ENCODE results near the gene SDC3. TPM values are rescaled to one million over a fixed set of nuclear protein-coding genes. Genes with fewer than 3 reads are reported as not detected.

SDC3 gene
- total RNA-seq, 1 experiment from 2014 or later, result 3.7 TPM

DNA sequence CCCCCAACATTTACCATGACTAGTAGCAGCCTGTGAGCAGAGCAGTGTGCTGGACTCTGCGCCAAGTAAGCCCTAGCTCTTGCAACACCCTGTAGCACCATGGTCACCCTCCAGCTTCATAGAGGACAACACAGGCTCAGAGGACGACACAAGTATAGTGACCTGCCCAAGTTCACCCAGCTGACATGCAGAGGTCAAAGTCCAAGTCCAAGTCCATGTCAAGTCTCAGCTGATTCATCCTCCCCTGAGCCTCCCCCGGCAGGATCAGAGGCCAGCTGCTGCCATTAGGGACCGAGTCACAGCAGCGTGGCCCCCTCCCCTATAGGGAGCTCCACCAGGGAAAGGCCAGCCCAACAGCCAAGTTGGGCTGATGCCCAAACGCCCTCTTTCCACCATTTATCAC is 15.9 kb downstream of the SDC3 start:
- CTCF ChIA-PET, result no interaction called here
- no peak for DNase-seq
- Mint-ChIP-seq H3K27me3 (ENCODE audit: insufficient read depth, unreplicated experiment) (no peaks in the 10 kb centered on the region), H3K36me3 (ENCODE audit: insufficient read depth, unreplicated experiment) (no peaks in the 10 kb centered on the region), H3K27ac (ENCODE audit: unreplicated experiment) (no peak overlapping the region), H3K4me3 (ENCODE audit: unreplicated experiment) (no peak overlapping the region), H3K9me3 (ENCODE audit: unreplicated experiment) (no peaks in the 10 kb centered on the region), H3K4me1 (ENCODE audit: low read depth, unreplicated experiment) (no peaks in the 10 kb centered on the region)
- POLR2A ChIA-PET, result no interaction called here
- Histone ChIP-seq H3K36me3 (ENCODE audit: control insufficient read depth, insufficient read depth, low read length) (no peaks in the 10 kb centered on the region), H3K4me1 (no peaks in the 10 kb centered on the region), H3K4me3 (ENCODE audit: low read depth, low read length) (no peak overlapping the region), H3K27me3 (replicated peaks; ENCODE audit: control insufficient read depth, insufficient read depth, low read length) (no peaks in the 10 kb centered on the region), H3K9me3 (no peaks in the 10 kb centered on the region)
- intact Hi-C loops (cut with micrococcal nuclease; ENCODE audit: unreplicated experiment), result no loop called here
- TF ChIP-seq, protein P1, sequence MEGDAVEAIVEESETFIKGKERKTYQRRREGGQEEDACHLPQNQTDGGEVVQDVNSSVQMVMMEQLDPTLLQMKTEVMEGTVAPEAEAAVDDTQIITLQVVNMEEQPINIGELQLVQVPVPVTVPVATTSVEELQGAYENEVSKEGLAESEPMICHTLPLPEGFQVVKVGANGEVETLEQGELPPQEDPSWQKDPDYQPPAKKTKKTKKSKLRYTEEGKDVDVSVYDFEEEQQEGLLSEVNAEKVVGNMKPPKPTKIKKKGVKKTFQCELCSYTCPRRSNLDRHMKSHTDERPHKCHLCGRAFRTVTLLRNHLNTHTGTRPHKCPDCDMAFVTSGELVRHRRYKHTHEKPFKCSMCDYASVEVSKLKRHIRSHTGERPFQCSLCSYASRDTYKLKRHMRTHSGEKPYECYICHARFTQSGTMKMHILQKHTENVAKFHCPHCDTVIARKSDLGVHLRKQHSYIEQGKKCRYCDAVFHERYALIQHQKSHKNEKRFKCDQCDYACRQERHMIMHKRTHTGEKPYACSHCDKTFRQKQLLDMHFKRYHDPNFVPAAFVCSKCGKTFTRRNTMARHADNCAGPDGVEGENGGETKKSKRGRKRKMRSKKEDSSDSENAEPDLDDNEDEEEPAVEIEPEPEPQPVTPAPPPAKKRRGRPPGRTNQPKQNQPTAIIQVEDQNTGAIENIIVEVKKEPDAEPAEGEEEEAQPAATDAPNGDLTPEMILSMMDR (IDR thresholded peaks at IDR 0.05; ENCODE audit: insufficient read depth in 1 of 2, low read depth in 1 of 2, low read length in 1 of 2, severe bottlenecking in 1 of 2, unreplicated experiment in 1 of 2), result no peak
- no TSS peak for BruUV-seq (replicated peaks)

DNA sequence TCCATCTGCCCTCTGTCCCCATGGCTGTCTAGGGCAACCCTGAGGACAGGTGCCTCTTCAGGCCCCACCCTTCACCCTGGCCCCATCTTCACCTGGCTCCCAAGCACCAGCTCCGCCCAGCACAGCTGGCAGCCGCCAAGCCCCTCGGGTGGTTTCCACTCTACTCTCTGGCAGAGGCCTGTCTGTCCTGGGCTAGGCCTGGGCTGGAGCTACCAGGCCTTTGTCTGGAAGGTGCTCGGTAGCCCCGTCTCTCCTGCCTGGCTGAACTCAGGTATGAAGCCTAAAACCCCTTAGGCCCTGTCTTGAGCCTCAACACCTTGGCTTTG is 17.4 kb downstream of the SDC3 start:
- ChIA-PET CTCF (no interaction called here), POLR2A (no interaction called here)
- Mint-ChIP-seq H3K4me1 (ENCODE audit: low read depth, unreplicated experiment) (no peaks in the 10 kb centered on the region), H3K36me3 (ENCODE audit: insufficient read depth, unreplicated experiment) (no peaks in the 10 kb centered on the region), H3K27me3 (ENCODE audit: insufficient read depth, unreplicated experiment) (no peaks in the 10 kb centered on the region), H3K4me3 (ENCODE audit: unreplicated experiment) (no peak overlapping the region), H3K9me3 (ENCODE audit: unreplicated experiment) (no peaks in the 10 kb centered on the region), H3K27ac (ENCODE audit: unreplicated experiment) (no peak overlapping the region)
- Histone ChIP-seq H3K27me3 (replicated peaks; ENCODE audit: control insufficient read depth, insufficient read depth, low read length) (no peaks in the 10 kb centered on the region), H3K9me3 (no peaks in the 10 kb centered on the region), H3K4me3 (ENCODE audit: low read depth, low read length) (no peak overlapping the region), H3K36me3 (ENCODE audit: control insufficient read depth, insufficient read depth, low read length) (no peaks in the 10 kb centered on the region), H3K4me1 (no peaks in the 10 kb centered on the region)
- intact Hi-C loops (cut with micrococcal nuclease; ENCODE audit: unreplicated experiment), result no loop called here
- TF ChIP-seq, protein P1 (IDR thresholded peaks at IDR 0.05; ENCODE audit: insufficient read depth in 1 of 2, low read depth in 1 of 2, low read length in 1 of 2, severe bottlenecking in 1 of 2, unreplicated experiment in 1 of 2), result no peak
- DNase-seq, result no peak
- no TSS peak for BruUV-seq (replicated peaks)

DNA sequence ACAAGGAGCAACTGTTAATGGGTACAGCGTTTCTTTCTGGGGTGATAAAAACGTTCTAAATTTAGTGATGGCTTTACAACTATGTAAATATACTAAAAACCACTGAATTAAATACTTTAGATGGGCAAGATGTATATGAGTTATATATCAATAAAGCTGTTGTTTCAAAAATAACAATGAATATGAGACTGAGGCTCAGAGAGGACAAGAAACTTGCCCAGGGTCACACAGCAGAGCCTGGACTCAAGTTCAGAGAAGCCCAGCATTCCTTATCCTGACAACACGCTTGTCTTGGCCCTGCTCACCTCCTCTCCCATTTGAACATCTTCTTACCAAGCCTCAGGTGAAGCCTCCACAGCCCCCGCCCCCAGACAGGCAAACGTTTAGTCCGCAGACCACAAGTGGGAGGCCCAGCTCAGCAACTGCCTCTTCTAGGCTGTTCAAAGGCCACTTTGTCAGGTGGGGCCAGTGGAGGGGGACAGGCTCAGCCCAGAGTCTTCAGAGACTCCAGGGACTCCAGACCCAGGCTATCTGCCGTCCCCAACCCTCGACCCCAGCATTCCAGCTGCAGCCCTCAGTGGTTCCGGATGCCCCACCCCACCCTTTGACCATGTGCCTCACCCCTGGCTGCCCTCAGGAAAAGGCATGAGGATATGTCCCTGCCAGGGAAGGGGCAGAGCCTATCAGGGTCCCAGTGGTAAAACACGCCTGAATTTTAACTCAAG is 17.9 kb downstream of the SDC3 start:
- Histone ChIP-seq H3K4me3 (ENCODE audit: low read depth, low read length) (no peak overlapping the region), H3K27me3 (replicated peaks; ENCODE audit: control insufficient read depth, insufficient read depth, low read length) (no peaks in the 10 kb centered on the region), H3K4me1 (no peaks in the 10 kb centered on the region), H3K36me3 (ENCODE audit: control insufficient read depth, insufficient read depth, low read length) (no peaks in the 10 kb centered on the region), H3K9me3 (no peaks in the 10 kb centered on the region)
- TF ChIP-seq, protein P1 (IDR thresholded peaks at IDR 0.05; ENCODE audit: insufficient read depth in 1 of 2, low read depth in 1 of 2, low read length in 1 of 2, severe bottlenecking in 1 of 2, unreplicated experiment in 1 of 2), result no peak
- no peak overlapping the region for H3K27ac Mint-ChIP-seq (ENCODE audit: unreplicated experiment)
- H3K27me3 Mint-ChIP-seq (ENCODE audit: insufficient read depth, unreplicated experiment), result no peaks in the 10 kb centered on the region
- H3K36me3 Mint-ChIP-seq (ENCODE audit: insufficient read depth, unreplicated experiment), result no peaks in the 10 kb centered on the region
- no peaks in the 10 kb centered on the region for H3K4me1 Mint-ChIP-seq (ENCODE audit: low read depth, unreplicated experiment)
- POLR2A ChIA-PET, result no interaction called here
- CTCF ChIA-PET, result no interaction called here
- H3K9me3 Mint-ChIP-seq (ENCODE audit: unreplicated experiment), result no peaks in the 10 kb centered on the region
- DNase-seq, result peak; percentile 4 to 42
- no peak overlapping the region for H3K4me3 Mint-ChIP-seq (ENCODE audit: unreplicated experiment)
- intact Hi-C loops (cut with micrococcal nuclease; ENCODE audit: unreplicated experiment), result no loop called here
- BruUV-seq (replicated peaks), result no TSS peak
